GM12878 (cell line): Measurements from ENCODE around the gene IRAK2. TPM values are rescaled to one million over a fixed set of nuclear protein-coding genes. Genes with fewer than 3 reads are reported as not detected.

Experiments
- ATAC-seq: fragments of 200-7000 bp; cut with Tn5 transposase; 3 replicates; pipeline ENCODE4 v1.9.1; 2020; ENCODE audit warnings: mild to moderate bottlenecking, moderate library complexity
- BruUV-seq: library from RNA; stranded (reverse); fragments of 400-500 nt; replicated peaks from 2 replicates; lab custom pipeline; 2021; lab: Mats Ljungman, UMichigan
- CTCF ChIA-PET: fragments of 300-600 bp; sonication (Branson Sonifier 250); formaldehyde crosslinking; extraction: SDS; loops from one replicate; lab custom pipeline; 2021; ENCODE audit warnings: inconsistent platforms; lab: Yijun Ruan, JAX
- POLR2A ChIA-PET: fragments of 350-600 bp; formaldehyde crosslinking; extraction: SDS; loops from one replicate; lab custom pipeline; 2021; ENCODE audit warnings: inconsistent platforms; lab: Charles Lee
- RAD21 ChIA-PET: fragments of 300-600 bp; sonication (Branson Sonifier 250); formaldehyde crosslinking; loops from one replicate; lab custom pipeline; 2023; ENCODE audit warnings: antibody characterized with exemption; ENCODE audit not compliant: unreplicated experiment; lab: Charles Lee
- SMC1A ChIA-PET: fragments of 300-600 bp; sonication (Branson Sonifier 250); formaldehyde crosslinking; loops from one replicate; lab custom pipeline; 2023; ENCODE audit not compliant: unreplicated experiment, uncharacterized antibody; lab: Charles Lee
- DNase-seq: peaks from one replicate; pipeline ENCODE4 v3.0.0-alpha.2; 2011; ENCODE audit warnings: low read depth, low spot score
- FAIRE-seq: peaks from 3 replicates; lab custom pipeline; 2011; peaks lifted over from hg19 to GRCh38; lab: Jason Lieb, UNC
- H2AFZ ChIP-seq: 2 replicates; pipeline ENCODE4 v1.6.0; 2011; ENCODE audit warnings: low read depth, low read length, control low read depth; ENCODE audit not compliant: control insufficient read depth
- H3K27ac ChIP-seq: 2 replicates; pipeline ENCODE4 v1.5.1; 2011; ENCODE audit warnings: control low read depth; ENCODE audit not compliant: control insufficient read depth, insufficient read depth
- H3K27me3 ChIP-seq, 2 experiments: replicated peaks in 1 of 2; 2 replicates each; pipeline versions ENCODE4 v1.6.0 to v1.6.1; 2011; ENCODE audit warnings: low read length in 1 of 2; ENCODE audit not compliant: control insufficient read depth in 2 of 2, insufficient read depth in 2 of 2
- H3K36me3 ChIP-seq, 2 experiments: 2 replicates each; pipeline ENCODE4 v1.5.1; 2011; ENCODE audit warnings: low read length in 1 of 2; ENCODE audit not compliant: control insufficient read depth in 2 of 2, insufficient read depth in 2 of 2
- H3K4me1 ChIP-seq: 2 replicates; pipeline ENCODE4 v1.6.1; 2011; ENCODE audit warnings: mild to moderate bottlenecking, low read length, moderate library complexity, mixed read lengths; ENCODE audit not compliant: control insufficient read depth, insufficient read depth
- H3K4me2 ChIP-seq: 2 replicates; pipeline ENCODE4 v1.6.0; 2011; ENCODE audit warnings: control low read depth; ENCODE audit not compliant: control insufficient read depth, insufficient read depth
- H3K4me3 ChIP-seq: fragments of 200-600 bp; sonication (generic); 2 replicates; pipeline ENCODE4 v1.5.1; 2016
- H3K79me2 ChIP-seq: 2 replicates; pipeline ENCODE4 v1.6.0; 2011; ENCODE audit warnings: low read length; ENCODE audit not compliant: control insufficient read depth, insufficient read depth
- H3K9ac ChIP-seq: 2 replicates; pipeline ENCODE4 v1.8.0; 2011; ENCODE audit warnings: low read length, control low read depth, mixed read lengths; ENCODE audit not compliant: control insufficient read depth, insufficient read depth
- H3K9me3 ChIP-seq: replicated peaks from 3 replicates; pipeline ENCODE4 v1.5.1; 2011; ENCODE audit warnings: mild to moderate bottlenecking, low read length; ENCODE audit not compliant: control insufficient read depth, insufficient read depth
- H4K20me1 ChIP-seq: 2 replicates; pipeline ENCODE4 v1.6.0; 2011; ENCODE audit not compliant: control insufficient read depth, insufficient read depth
- BACH1 ChIP-seq: fragments of 450-650 bp; IDR thresholded peaks from 2 replicates; pipeline ENCODE4 v1.6.1; 2017; ENCODE audit warnings: mild to moderate bottlenecking, borderline replicate concordance
- DPF2 ChIP-seq: fragments of 450-650 bp; IDR thresholded peaks from 2 replicates; pipeline ENCODE4 v1.6.1; 2017; ENCODE audit warnings: mild to moderate bottlenecking
- E2F8 ChIP-seq: fragments of 450-650 bp; IDR thresholded peaks from 2 replicates; pipeline ENCODE4 v1.6.1; 2018; ENCODE audit warnings: mild to moderate bottlenecking, low read depth, moderate library complexity; ENCODE audit not compliant: partially characterized antibody
- ELK1 ChIP-seq: IDR thresholded peaks from 2 replicates; pipeline ENCODE4 v1.6.1; 2012; ENCODE audit warnings: low read depth, low read length, improper control_type of control experiment
- EP300 ChIP-seq, 2 experiments: fragments of 150-350 bp in 1 of 2; IDR thresholded peaks; 2 replicates each; pipeline ENCODE4 v1.6.1; 2011 to 2012; ENCODE audit warnings: low read depth in 2 of 2, low read length in 2 of 2, borderline replicate concordance in 1 of 2, improper control_type of control experiment in 1 of 2, inconsistent platforms in 1 of 2; ENCODE audit not compliant: control insufficient read depth in 1 of 2
- ETV6 ChIP-seq, 2 experiments: fragments of 450-650 bp in 1 of 2; IDR thresholded peaks in 1 of 2; conservative IDR thresholded peaks in 1 of 2; 2 replicates each; pipeline ENCODE4 v1.6.1; 2014; ENCODE audit warnings: antibody characterized with exemption in 1 of 2, borderline replicate concordance in 1 of 2, low read depth in 1 of 2, mild to moderate bottlenecking in 1 of 2, moderate library complexity in 1 of 2
- GATAD2B ChIP-seq: fragments of 450-650 bp; conservative IDR thresholded peaks from 2 replicates; pipeline ENCODE4 v1.6.1; 2017; ENCODE audit warnings: low read depth, mild to moderate bottlenecking, moderate library complexity
- HCFC1 ChIP-seq: fragments of 150-350 bp; IDR thresholded peaks from 2 replicates; pipeline ENCODE4 v1.6.1; 2014; ENCODE audit warnings: low read length
- IKZF1 ChIP-seq: fragments of 450-650 bp; conservative IDR thresholded peaks from 2 replicates; pipeline ENCODE4 v1.6.1; 2017; ENCODE audit warnings: antibody characterized with exemption, mild to moderate bottlenecking
- MXI1 ChIP-seq: fragments of 150-350 bp; IDR thresholded peaks from 2 replicates; pipeline ENCODE4 v1.6.1; 2011; ENCODE audit warnings: low read depth, mild to moderate bottlenecking, inconsistent platforms, low read length, improper control_type of control experiment
- PAX5 ChIP-seq: IDR thresholded peaks from 2 replicates; pipeline ENCODE4 v1.6.1; 2011; ENCODE audit warnings: low read depth, low read length, borderline replicate concordance
- POLR2A ChIP-seq: IDR thresholded peaks from 2 replicates; pipeline ENCODE4 v1.6.1; 2011; ENCODE audit warnings: low read depth, mild to moderate bottlenecking, low read length
- SIX5 ChIP-seq: IDR thresholded peaks from 2 replicates; pipeline ENCODE4 v1.6.1; 2011; ENCODE audit warnings: mild to moderate bottlenecking, low read depth, low read length, moderate library complexity; ENCODE audit not compliant: severe bottlenecking
- SMARCA5 ChIP-seq: fragments of 450-650 bp; IDR thresholded peaks from 2 replicates; pipeline ENCODE4 v1.6.1; 2017; ENCODE audit warnings: mild to moderate bottlenecking
- SP1 ChIP-seq: IDR thresholded peaks from one replicate; pipeline ENCODE4 v1.6.1; 2011; ENCODE audit warnings: low read depth, low read length
- SUPT20H ChIP-seq: IDR thresholded peaks from 2 replicates; pipeline ENCODE4 v1.6.1; 2011; ENCODE audit warnings: low read depth, mild to moderate bottlenecking, low read length, moderate library complexity, borderline replicate concordance; ENCODE audit not compliant: control insufficient read depth
- TAF1 ChIP-seq: IDR thresholded peaks from 2 replicates; pipeline ENCODE4 v1.6.1; 2011; ENCODE audit warnings: mild to moderate bottlenecking, low read depth, low read length, borderline replicate concordance
- YY1 ChIP-seq: IDR thresholded peaks from 2 replicates; pipeline ENCODE4 v1.6.1; 2011; ENCODE audit warnings: low read depth, mild to moderate bottlenecking, low read length
- ZNF207 ChIP-seq: fragments of 450-650 bp; IDR thresholded peaks from 2 replicates; pipeline ENCODE4 v1.6.1; 2014; ENCODE audit warnings: antibody characterized with exemption, mild to moderate bottlenecking, borderline replicate concordance
- ZNF24 ChIP-seq: fragments of 450-650 bp; IDR thresholded peaks from 2 replicates; pipeline ENCODE4 v1.6.1; 2017; ENCODE audit warnings: antibody characterized with exemption, mild to moderate bottlenecking
- WGBS: methylation state at CpG from one replicate; pipeline ENCODE4 v1.1.6; 2016; ENCODE audit warnings: low lambda C conversion rate; ENCODE audit not compliant: insufficient replicate concordance, insufficient coverage; ENCODE audit errors: missing lambda C conversion rate; 5-methylcytosine and 5-hydroxymethylcytosine counted together
- in situ Hi-C: fragments of 300-500 bp; cut with MboI; formaldehyde crosslinking; loops from 9 replicates; pipeline ENCODE4 v1.14.3; 2018; ENCODE audit warnings: mixed read lengths
- intact Hi-C: fragments of 100-400 bp; cut with micrococcal nuclease; formaldehyde crosslinking; loops from one replicate; pipeline ENCODE4 v1.14.2; 2022; ENCODE audit not compliant: unreplicated experiment
- polyA plus RNA-seq, 11 experiments: library from polyadenylated mRNA; depleted of rRNA in 4 of 11; unstranded in 6 of 11; stranded (reverse) in 5 of 11; fragments of >200 nt; fragmentation: Nextera tagmentation in 4 of 11; fragmentation: Illumina TruSeq in 1 of 11; extraction: Ambion mirVana in 4 of 11; extraction: Trizol in 1 of 11; gene quantifications; 1 replicate in 1 of 11; 2 replicates in 10 of 11; pipeline versions ENCODE4 v1.2.1 to v1.2.3, GENCODE V29; 2011 to 2016; ENCODE audit warnings: inconsistent platforms in 2 of 11, missing spikeins in 2 of 11, low read depth in 1 of 11
- total RNA-seq, 4 experiments: library from RNA; depleted of rRNA in 3 of 4; stranded (reverse); fragments of >200 nt in 3 of 4; fragmentation: Illumina TruSeq in 1 of 4; extraction: Trizol in 1 of 4; gene quantifications; 2 replicates each; pipeline versions ENCODE4 v1.2.1 to v1.2.3, GENCODE V29; 2013 to 2021

Gene IRAK2
- total and polyA plus RNA-seq, 10 of the 15 experiments (the other 5 are each of a cell fraction or from before 2014, with no cell fraction given) = 0.48 to 5.7 (median 4.5) TPM

DNA sequence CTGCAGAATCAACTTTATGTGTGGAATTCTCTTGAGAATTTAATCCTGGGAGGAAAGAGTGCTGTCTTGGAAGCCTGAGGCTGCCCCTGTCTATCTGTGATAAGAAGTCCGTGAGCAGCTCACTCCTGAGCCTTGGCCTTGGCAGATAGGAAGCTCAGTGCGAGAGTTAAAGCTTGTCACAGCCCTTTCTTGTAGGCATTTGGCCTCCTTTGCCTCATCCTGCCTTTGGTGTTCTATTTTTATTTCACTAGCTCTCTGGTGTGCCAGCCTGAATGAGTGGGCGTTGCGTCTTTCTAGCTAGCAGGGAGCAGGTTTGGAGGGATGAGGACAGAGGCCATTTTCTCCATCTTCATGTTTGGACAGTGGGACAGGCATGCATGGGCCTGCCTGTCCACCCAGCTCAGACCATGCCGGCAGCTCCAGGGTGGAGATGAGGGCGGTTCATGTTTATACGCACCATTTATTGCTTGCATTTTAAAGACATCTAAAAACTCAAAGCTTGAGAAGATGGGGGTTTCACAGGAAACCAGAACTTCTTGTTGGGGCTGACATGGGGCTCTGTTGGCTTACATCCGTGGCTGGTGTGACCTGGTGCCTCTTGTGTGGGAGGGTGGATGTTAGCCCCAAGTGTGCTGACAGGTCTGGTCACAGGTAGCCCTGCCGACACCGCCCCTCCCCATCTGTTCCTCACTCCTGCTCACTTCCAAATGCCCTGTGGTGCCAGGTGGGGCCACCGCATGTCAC lies 29.8 kb downstream of the IRAK2 start:
- intact Hi-C loops = loop anchor here (5.0 kb wide), 1 partner anchor 52 kb away; the partner anchor contains the start of gene VHL
- no peak for FAIRE-seq
- TF ChIP-seq EP300 (IDR thresholded peaks at IDR 0.05; ENCODE audit: borderline replicate concordance in 1 of 2, control insufficient read depth in 1 of 2, low read depth in 2 of 2, low read length in 2 of 2) (peak in 1 of 2 experiments; percentile 34; a peak in 1 of 4 replicates), ZNF207 (no peak), HCFC1 (no peak), SMARCA5 (no peak), SIX5 (no peak), E2F8 (no peak), PAX5 (0 out of 2 replicates have a peak, but pooled peaks have one; percentile 13), TAF1 (no peak), ETV6 (conservative IDR thresholded peaks at IDR 0.05 in 1 of 2, IDR thresholded peaks at IDR 0.05 in 1 of 2; ENCODE audit: borderline replicate concordance in 1 of 2, low read depth in 1 of 2) (peak in 1 of 2 experiments; percentile 41; a peak in 1 of 4 replicates), ZNF24 (no peak), GATAD2B (0 out of 2 replicates have a peak, but pooled peaks have one; percentile 61), SP1 (no peak), ELK1 (0 out of 2 replicates have a peak, but pooled peaks have one; percentile 32), IKZF1 (0 out of 2 replicates have a peak, but pooled peaks have one; percentile 21), SUPT20H (no peak), DPF2 (peak; percentile 61; the same call in 1 of the 2 replicates), MXI1 (no peak), POLR2A (peak; percentile 40; the same call in 1 of the 2 replicates), YY1 (peak; percentile 78), BACH1 (no peak)

More for the DNA sequence above, 29.8 kb downstream of the IRAK2 start:
- H3K36me3 ChIP-seq = no peaks in the 10 kb centered on the region
- 0% methylated on average over 11 of the region's 11 CpGs for WGBS
- peaks cover 4% of the 10 kb centered on the region for H3K79me2 ChIP-seq
- SMC1A ChIA-PET = interaction anchor here (0.9 to 12.4 kb wide), 12 partner anchors 8 to 402 kb away, joined by 3 to 165 read pairs (median 6); partner anchors contain the start of genes ARPC4, IRAK2 and VHL
- no peak overlapping the region for H3K4me3 ChIP-seq
- H4K20me1 ChIP-seq = no peaks in the 10 kb centered on the region
- in situ Hi-C loops = no loop called here
- CTCF ChIA-PET = interaction anchor here (0.5 to 5.0 kb wide), 9 partner anchors 14 to 348 kb away, joined by 3 to 31 read pairs (median 4); no protein-coding TSS in a partner anchor
- ATAC-seq = peak; percentile 13
- DNase-seq = peak; percentile 74
- BruUV-seq = no TSS peak
- POLR2A ChIA-PET = interaction anchor here (0.5 to 5.5 kb wide), 8 partner anchors 8 to 53 kb away, joined by 3 to 64 read pairs (median 6); partner anchors contain the start of genes TATDN2 and VHL
- H2AFZ ChIP-seq = peak overlapping the region; percentile 71
- H3K27me3 ChIP-seq = no peaks in the 10 kb centered on the region
- H3K9ac ChIP-seq = peak overlapping the region; percentile 75
- peak overlapping the region; percentile 98 for H3K27ac ChIP-seq
- H3K4me1 ChIP-seq = peaks cover 80% of the 10 kb centered on the region
- H3K9me3 ChIP-seq = no peaks in the 10 kb centered on the region
- RAD21 ChIA-PET = interaction anchor here (0.8 to 5.7 kb wide), 10 partner anchors 9 to 80 kb away, joined by 3 to 99 read pairs (median 4); partner anchors contain the start of genes IRAK2, TATDN2 and VHL
- H3K4me2 ChIP-seq = peak overlapping the region; percentile 76
